Choroid plexus epithelial cell (primary cell): ENCODE results near the gene PRKG1.

Experiments used
- DNase-seq: peaks from one replicate; pipeline ENCODE4 v3.0.0-alpha.2; 2010; ENCODE audit warnings: low read depth
- H3K4me3 ChIP-seq: 2 replicates; pipeline ENCODE4 v1.5.1; 2011; ENCODE audit warnings: low read depth, mild to moderate bottlenecking, control low read depth, low read length, moderate library complexity
- CTCF ChIP-seq: conservative IDR thresholded peaks from 2 replicates; pipeline ENCODE4 v1.5.1; 2011; ENCODE audit warnings: low read depth, mild to moderate bottlenecking, control low read depth, inconsistent platforms, low read length, moderate library complexity

The PRKG1 gene

GRCh38 chr10:51951601-51952000 lies 877.3 kb downstream of the PRKG1 start:
- no peak for DNase-seq
- no peak for TF ChIP-seq CTCF
- H3K4me3 ChIP-seq, result no peak overlapping the region

GRCh38 chr10:51952056-51952455 lies 877.8 kb downstream of the PRKG1 start:
- H3K4me3 ChIP-seq, result no peak overlapping the region
- no peak for DNase-seq
- no peak for TF ChIP-seq CTCF

GRCh38 chr10:51955696-51956095 lies 881.4 kb downstream of the PRKG1 start:
- TF ChIP-seq CTCF, result no peak
- DNase-seq, result no peak
- no peak overlapping the region for H3K4me3 ChIP-seq

GRCh38 chr10:51956822-51957221 lies 882.5 kb downstream of the PRKG1 start:
- no peak overlapping the region for H3K4me3 ChIP-seq
- TF ChIP-seq CTCF, result no peak
- DNase-seq, result no peak

- TF ChIP-seq CTCF, result peak; percentile 61
- no peak overlapping the region for H3K4me3 ChIP-seq
- DNase-seq, result peak; percentile 78
Measured at GRCh38 chr10:51960494-51960895, 886.2 kb downstream of the PRKG1 start.

GRCh38 chr10:51961401-51961800 lies 887.1 kb downstream of the PRKG1 start:
- no peak for TF ChIP-seq CTCF
- DNase-seq, result no peak
- H3K4me3 ChIP-seq, result no peak overlapping the region

GRCh38 chr10:51964630-51965029 lies 890.3 kb downstream of the PRKG1 start:
- DNase-seq, result peak; percentile 9
- TF ChIP-seq CTCF, result no peak
- no peak overlapping the region for H3K4me3 ChIP-seq
